HCT116 (cell line): Measurements from ENCODE around the gene OTOP2. TPM values are rescaled to one million over a fixed set of nuclear protein-coding genes. Genes with fewer than 3 reads are reported as not detected.

Experiments
- ATAC-seq: fragments of 200-7000 bp; cut with Tn5 transposase; 2 replicates; pipeline ENCODE4 v1.9.1; 2020; ENCODE audit warnings: mild to moderate bottlenecking, moderate library complexity
- BruUV-seq: library from RNA; stranded (reverse); fragments of 400-500 nt; replicated peaks from 2 replicates; lab custom pipeline; 2021; lab: Mats Ljungman, UMichigan
- CTCF ChIA-PET: fragments of 300-600 bp; sonication (Branson Sonifier 250); formaldehyde crosslinking; loops from one replicate; lab custom pipeline; 2021; ENCODE audit warnings: antibody characterized with exemption; lab: Charles Lee
- POLR2A ChIA-PET: fragments of 300-600, 350-600 bp; sonication (Branson Sonifier 250); formaldehyde crosslinking; loops from one replicate; lab custom pipeline; 2021; ENCODE audit warnings: antibody characterized with exemption; lab: Charles Lee
- RAD21 ChIA-PET, 2 experiments: fragments of 300-600 bp; sonication (Branson Sonifier 250); formaldehyde crosslinking; loops; one replicate each; lab custom pipeline; 2023; ENCODE audit warnings: low total read pairs in 2 of 2; ENCODE audit not compliant: uncharacterized antibody in 2 of 2, unreplicated experiment in 2 of 2, low non-redundant PET in 1 of 2; lab: Charles Lee
- DNase-seq: peaks from one replicate; pipeline ENCODE4 v3.0.0-alpha.2; 2010; ENCODE audit warnings: low read depth, low spot score
- H2AFZ ChIP-seq: fragments of 200-600 bp; shearing (Covaris generic), sonication (generic); 2 replicates; pipeline ENCODE4 v1.6.1; 2017; ENCODE audit warnings: low read depth, mixed run types, mixed read lengths, antibody characterized with exemption, low read length; ENCODE audit not compliant: poor library complexity, severe bottlenecking
- H3K27ac ChIP-seq: 2 replicates; pipeline ENCODE4 v1.5.1; 2012; ENCODE audit warnings: low read depth, low read length
- H3K27me3 ChIP-seq: fragments of 200-600 bp; sonication (generic); 2 replicates; pipeline ENCODE4 v1.6.1; 2016; ENCODE audit warnings: mixed run types, low read length, mixed read lengths; ENCODE audit not compliant: insufficient read depth
- H3K36me3 ChIP-seq, 2 experiments: fragments of 200-500 bp in 1 of 2; fragments of 200-600 bp in 1 of 2; sonication (Bioruptor generic) in 1 of 2; sonication (generic) in 1 of 2; 2 replicates each; pipeline versions ENCODE4 v1.5.1 to v1.6.1; 2014 to 2016; ENCODE audit warnings: low read length in 2 of 2, inconsistent platforms in 1 of 2, mixed read lengths in 1 of 2, mixed run types in 1 of 2; ENCODE audit not compliant: insufficient read depth in 2 of 2, control insufficient read depth in 1 of 2
- H3K4me1 ChIP-seq, 2 experiments: fragments of 200-600 bp in 1 of 2; sonication (generic) in 1 of 2; 2 replicates each; pipeline versions ENCODE4 v1.5.1 to v1.6.1; 2012 to 2017; ENCODE audit warnings: low read length in 2 of 2, inconsistent platforms in 1 of 2, mild to moderate bottlenecking in 1 of 2, mixed read lengths in 1 of 2, mixed run types in 1 of 2, moderate library complexity in 1 of 2; ENCODE audit not compliant: insufficient read depth in 2 of 2, control insufficient read depth in 1 of 2
- H3K4me2 ChIP-seq: fragments of 200-600 bp; sonication (generic); 2 replicates; pipeline ENCODE4 v1.6.1; 2017; ENCODE audit warnings: mixed run types, low read length, mixed read lengths
- H3K4me3 ChIP-seq, 2 experiments: fragments of 200-600 bp in 1 of 2; sonication (generic) in 1 of 2; replicated peaks in 1 of 2; 2 replicates each; pipeline ENCODE4 v1.5.1; 2011 to 2016; ENCODE audit warnings: low read length in 2 of 2, control low read depth in 1 of 2, low read depth in 1 of 2, mild to moderate bottlenecking in 1 of 2, mixed read lengths in 1 of 2, mixed run types in 1 of 2
- H3K79me2 ChIP-seq: fragments of 200-600 bp; sonication (generic); 2 replicates; pipeline ENCODE4 v1.6.1; 2017; ENCODE audit warnings: mild to moderate bottlenecking, mixed run types, low read length, moderate library complexity, mixed read lengths; ENCODE audit not compliant: insufficient read depth
- H3K9ac ChIP-seq: fragments of 200-600 bp; sonication (generic); 2 replicates; pipeline ENCODE4 v1.6.1; 2016; ENCODE audit warnings: low read length, mixed read lengths
- H3K9me2 ChIP-seq: fragments of 200-600 bp; sonication (generic), shearing (Covaris generic); 2 replicates; pipeline ENCODE4 v1.6.1; 2017; ENCODE audit warnings: mixed run types, mild to moderate bottlenecking, moderate library complexity; ENCODE audit not compliant: insufficient read depth
- H3K9me3 ChIP-seq, 2 experiments: fragments of 200-500 bp in 1 of 2; fragments of 200-600 bp in 1 of 2; sonication (Bioruptor generic) in 1 of 2; sonication (generic) in 1 of 2; 2 replicates each; pipeline ENCODE4 v1.6.1; 2014 to 2017; ENCODE audit warnings: low read length in 2 of 2, mixed read lengths in 2 of 2, inconsistent platforms in 1 of 2, low read depth in 1 of 2, mild to moderate bottlenecking in 1 of 2, mixed run types in 1 of 2, moderate library complexity in 1 of 2; ENCODE audit not compliant: control insufficient read depth in 1 of 2, insufficient read depth in 1 of 2
- H4K20me1 ChIP-seq: fragments of 200-600 bp; sonication (generic), shearing (Covaris generic); 2 replicates; pipeline ENCODE4 v1.6.1; 2017; ENCODE audit warnings: mixed run types, mild to moderate bottlenecking, moderate library complexity; ENCODE audit not compliant: insufficient read depth
- CBX3 ChIP-seq: IDR thresholded peaks from 2 replicates; pipeline ENCODE4 v1.6.1; 2012; ENCODE audit warnings: low read depth
- CEBPB ChIP-seq: IDR thresholded peaks from 2 replicates; pipeline ENCODE4 v1.6.1; 2012; ENCODE audit warnings: low read depth
- EGR1 ChIP-seq: IDR thresholded peaks from 2 replicates; pipeline ENCODE4 v1.6.1; 2012; ENCODE audit warnings: low read depth
- EZH2 ChIP-seq: fragments of 200-600 bp; sonication (generic); IDR thresholded peaks from 2 replicates; pipeline ENCODE4 v1.6.1; 2017; ENCODE audit warnings: antibody characterized with exemption, mixed run types
- FOSL1 ChIP-seq: IDR thresholded peaks from 2 replicates; pipeline ENCODE4 v1.6.1; 2012; ENCODE audit warnings: low read depth
- JUND ChIP-seq: IDR thresholded peaks from 2 replicates; pipeline ENCODE4 v1.6.1; 2012
- MAX ChIP-seq: IDR thresholded peaks from 2 replicates; pipeline ENCODE4 v1.6.1; 2012
- POLR2A ChIP-seq: IDR thresholded peaks from 2 replicates; pipeline ENCODE4 v1.7.0; 2011; ENCODE audit warnings: borderline replicate concordance; ENCODE audit not compliant: insufficient read depth, insufficient read length; ENCODE audit errors: extremely low read depth
- POLR2AphosphoS5 ChIP-seq: IDR thresholded peaks from 2 replicates; pipeline ENCODE4 v1.6.1; 2011; ENCODE audit warnings: mild to moderate bottlenecking, low read depth, low read length, moderate library complexity
- SIN3A ChIP-seq: IDR thresholded peaks from 2 replicates; pipeline ENCODE4 v1.6.1; 2012; ENCODE audit warnings: low read depth
- SP1 ChIP-seq: IDR thresholded peaks from 2 replicates; pipeline ENCODE4 v1.6.1; 2012; ENCODE audit warnings: low read depth
- TCF7L2 ChIP-seq: IDR thresholded peaks from 2 replicates; pipeline ENCODE4 v1.7.0; 2011; ENCODE audit warnings: borderline replicate concordance, inconsistent platforms; ENCODE audit not compliant: insufficient read depth, insufficient read length; ENCODE audit errors: extremely low read depth
- YY1 ChIP-seq: IDR thresholded peaks from 2 replicates; pipeline ENCODE4 v1.6.1; 2011; ENCODE audit warnings: low read length, low read depth, moderate library complexity, mild to moderate bottlenecking; ENCODE audit not compliant: insufficient replicate concordance; ENCODE audit errors: extremely low read depth
- ZNF274 ChIP-seq: fragments of 200-500 bp; sonication (Bioruptor generic); IDR thresholded peaks from 2 replicates; pipeline ENCODE4 v1.6.1; 2014; ENCODE audit warnings: mild to moderate bottlenecking, low read depth, low read length, inconsistent platforms
- intact Hi-C: fragments of 100-400 bp; cut with micrococcal nuclease; formaldehyde crosslinking; loops from 2 replicates; pipeline ENCODE4 v1.10.0; 2022
- total RNA-seq: library from RNA; stranded (reverse); gene quantifications from one replicate; pipeline ENCODE4 v1.2.1, GENCODE V29; 2021; ENCODE audit not compliant: unreplicated experiment
- TF ChIP-seq, protein P1 (sequence below): IDR thresholded peaks from 2 replicates; pipeline ENCODE4 v1.6.1; 2012; ENCODE audit warnings: low read depth
- TF ChIP-seq, protein P2 (sequence below): IDR thresholded peaks from 2 replicates; pipeline ENCODE4 v1.6.1; 2011; ENCODE audit warnings: mild to moderate bottlenecking, low read length, moderate library complexity; ENCODE audit not compliant: insufficient replicate concordance; ENCODE audit errors: extremely low read depth

The OTOP2 gene
- total RNA-seq, 1 experiment from 2014 or later, result not detected

GRCh38 chr17:74975943-74976342 is 51.9 kb downstream of the OTOP2 start:
- ATAC-seq, result no peak
- no peaks in the 10 kb centered on the region for H3K79me2 ChIP-seq
- no peak overlapping the region for H3K4me2 ChIP-seq
- peaks cover 14 to 16% of the 10 kb centered on the region in 2 experiments; a peak in 3 of 4 replicates for H3K4me1 ChIP-seq
- POLR2A ChIA-PET, result interaction anchor here (1.4 kb wide), 1 partner anchor 11 kb away, joined by 5 read pairs; the partner anchor contains the start of gene CDR2L
- H3K9ac ChIP-seq, result no peak overlapping the region
- H3K36me3 ChIP-seq, result no peaks in the 10 kb centered on the region
- H3K9me3 ChIP-seq, result no peaks in the 10 kb centered on the region
- CTCF ChIA-PET, result interaction anchor here (0.9 to 1.0 kb wide), 2 partner anchors 14 to 18 kb away, joined by 3 read pairs; no protein-coding TSS in a partner anchor
- H4K20me1 ChIP-seq, result no peaks in the 10 kb centered on the region
- no peaks in the 10 kb centered on the region for H3K27me3 ChIP-seq
- RAD21 ChIA-PET, result no interaction called here
- no peak for DNase-seq
- H3K4me3 ChIP-seq, result no peak overlapping the region
- no peak overlapping the region for H2AFZ ChIP-seq
- H3K27ac ChIP-seq, result no peak overlapping the region
- H3K9me2 ChIP-seq, result no peaks in the 10 kb centered on the region
- no TSS peak for BruUV-seq
- TF ChIP-seq, protein P1, sequence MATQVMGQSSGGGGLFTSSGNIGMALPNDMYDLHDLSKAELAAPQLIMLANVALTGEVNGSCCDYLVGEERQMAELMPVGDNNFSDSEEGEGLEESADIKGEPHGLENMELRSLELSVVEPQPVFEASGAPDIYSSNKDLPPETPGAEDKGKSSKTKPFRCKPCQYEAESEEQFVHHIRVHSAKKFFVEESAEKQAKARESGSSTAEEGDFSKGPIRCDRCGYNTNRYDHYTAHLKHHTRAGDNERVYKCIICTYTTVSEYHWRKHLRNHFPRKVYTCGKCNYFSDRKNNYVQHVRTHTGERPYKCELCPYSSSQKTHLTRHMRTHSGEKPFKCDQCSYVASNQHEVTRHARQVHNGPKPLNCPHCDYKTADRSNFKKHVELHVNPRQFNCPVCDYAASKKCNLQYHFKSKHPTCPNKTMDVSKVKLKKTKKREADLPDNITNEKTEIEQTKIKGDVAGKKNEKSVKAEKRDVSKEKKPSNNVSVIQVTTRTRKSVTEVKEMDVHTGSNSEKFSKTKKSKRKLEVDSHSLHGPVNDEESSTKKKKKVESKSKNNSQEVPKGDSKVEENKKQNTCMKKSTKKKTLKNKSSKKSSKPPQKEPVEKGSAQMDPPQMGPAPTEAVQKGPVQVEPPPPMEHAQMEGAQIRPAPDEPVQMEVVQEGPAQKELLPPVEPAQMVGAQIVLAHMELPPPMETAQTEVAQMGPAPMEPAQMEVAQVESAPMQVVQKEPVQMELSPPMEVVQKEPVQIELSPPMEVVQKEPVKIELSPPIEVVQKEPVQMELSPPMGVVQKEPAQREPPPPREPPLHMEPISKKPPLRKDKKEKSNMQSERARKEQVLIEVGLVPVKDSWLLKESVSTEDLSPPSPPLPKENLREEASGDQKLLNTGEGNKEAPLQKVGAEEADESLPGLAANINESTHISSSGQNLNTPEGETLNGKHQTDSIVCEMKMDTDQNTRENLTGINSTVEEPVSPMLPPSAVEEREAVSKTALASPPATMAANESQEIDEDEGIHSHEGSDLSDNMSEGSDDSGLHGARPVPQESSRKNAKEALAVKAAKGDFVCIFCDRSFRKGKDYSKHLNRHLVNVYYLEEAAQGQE, result no peak
- no peak for TF ChIP-seq ZNF274
- no peak for TF ChIP-seq EGR1
- no peak for TF ChIP-seq POLR2AphosphoS5
- TF ChIP-seq FOSL1, result no peak
- no peak for TF ChIP-seq SIN3A
- no peak for TF ChIP-seq EZH2
- TF ChIP-seq CBX3, result no peak
- no peak for TF ChIP-seq YY1
- TF ChIP-seq MAX, result no peak
- TF ChIP-seq CEBPB, result no peak
- TF ChIP-seq, protein P2, sequence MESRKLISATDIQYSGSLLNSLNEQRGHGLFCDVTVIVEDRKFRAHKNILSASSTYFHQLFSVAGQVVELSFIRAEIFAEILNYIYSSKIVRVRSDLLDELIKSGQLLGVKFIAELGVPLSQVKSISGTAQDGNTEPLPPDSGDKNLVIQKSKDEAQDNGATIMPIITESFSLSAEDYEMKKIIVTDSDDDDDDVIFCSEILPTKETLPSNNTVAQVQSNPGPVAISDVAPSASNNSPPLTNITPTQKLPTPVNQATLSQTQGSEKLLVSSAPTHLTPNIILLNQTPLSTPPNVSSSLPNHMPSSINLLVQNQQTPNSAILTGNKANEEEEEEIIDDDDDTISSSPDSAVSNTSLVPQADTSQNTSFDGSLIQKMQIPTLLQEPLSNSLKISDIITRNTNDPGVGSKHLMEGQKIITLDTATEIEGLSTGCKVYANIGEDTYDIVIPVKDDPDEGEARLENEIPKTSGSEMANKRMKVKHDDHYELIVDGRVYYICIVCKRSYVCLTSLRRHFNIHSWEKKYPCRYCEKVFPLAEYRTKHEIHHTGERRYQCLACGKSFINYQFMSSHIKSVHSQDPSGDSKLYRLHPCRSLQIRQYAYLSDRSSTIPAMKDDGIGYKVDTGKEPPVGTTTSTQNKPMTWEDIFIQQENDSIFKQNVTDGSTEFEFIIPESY, result no peak
- no peak for TF ChIP-seq TCF7L2
- no peak for TF ChIP-seq POLR2A
- TF ChIP-seq JUND, result no peak
- no peak for TF ChIP-seq SP1
- TF ChIP-seq, all 23 proteins: peak for 0
- intact Hi-C loops, result no loop called here
